NCI-H2196 treated with DMSO at 0.1 percent for 48 hours (cell line): ENCODE data around the gene CLPTM1L.

ENCODE experiments used
- DNase-seq: peaks from one replicate; lab custom pipeline; 2025; ENCODE audit not compliant: unreplicated experiment; lab: John Stamatoyannopoulos, UW

Gene CLPTM1L

GRCh38 chr5:1344975-1345838 is at the start of gene CLPTM1L:
TSS of gene CLPTM1L (minus strand) at chr5:1345099. CDS start at chr5:1344841, 258 bp downstream.
- DNase-seq = peak; percentile 71

GRCh38 chr5:1393571-1394501 is 48.9 kb upstream of the CLPTM1L start:
- no peak for DNase-seq

- DNase-seq = no peak
Measured at GRCh38 chr5:1392801-1393565, 48.1 kb upstream of the CLPTM1L start.

GRCh38 chr5:1392261-1392660 is 47.4 kb upstream of the CLPTM1L start:
- no peak for DNase-seq

- DNase-seq = no peak
Measured at GRCh38 chr5:1391691-1392090, 46.8 kb upstream of the CLPTM1L start.

GRCh38 chr5:1390861-1391600 is 46.1 kb upstream of the CLPTM1L start:
- DNase-seq = no peak

- DNase-seq = no peak
Measured at GRCh38 chr5:1390333-1390732, 45.4 kb upstream of the CLPTM1L start.

- DNase-seq = no peak
Measured at GRCh38 chr5:1388383-1388967, 43.6 kb upstream of the CLPTM1L start.

GRCh38 chr5:1387876-1388275 is 43.0 kb upstream of the CLPTM1L start:
- no peak for DNase-seq

- peak; percentile 41 for DNase-seq
Measured at GRCh38 chr5:1387059-1387755, 42.3 kb upstream of the CLPTM1L start.

GRCh38 chr5:1386274-1386717 is 41.4 kb upstream of the CLPTM1L start:
- DNase-seq = peak; percentile 73

GRCh38 chr5:1385395-1386273 is 40.7 kb upstream of the CLPTM1L start:
- DNase-seq = peak; percentile 84

- DNase-seq = no peak
Measured at GRCh38 chr5:1384521-1384920, 39.6 kb upstream of the CLPTM1L start.

- DNase-seq = no peak
Measured at GRCh38 chr5:1383886-1384401, 39.0 kb upstream of the CLPTM1L start.

GRCh38 chr5:1383344-1383743 is 38.4 kb upstream of the CLPTM1L start:
- no peak for DNase-seq

- no peak for DNase-seq
Measured at GRCh38 chr5:1382248-1382700, 37.4 kb upstream of the CLPTM1L start.

- no peak for DNase-seq
Measured at GRCh38 chr5:1381370-1382247, 36.7 kb upstream of the CLPTM1L start.
